ENCODE measurements around the gene LYRM7.

- TF ChIP-seq SUZ12 (IDR thresholded peaks at IDR 0.05): no peak
- no peak for TF ChIP-seq ZNF384 (IDR thresholded peaks at IDR 0.05)
- TF ChIP-seq FOXM1 (IDR thresholded peaks at IDR 0.05; ENCODE audit: borderline replicate concordance): no peak
- TF ChIP-seq LEF1 (IDR thresholded peaks at IDR 0.05; ENCODE audit: borderline replicate concordance): no peak
- TF ChIP-seq FOXA1 (IDR thresholded peaks at IDR 0.05): no peak
- TF ChIP-seq SP1 (IDR thresholded peaks at IDR 0.05): no peak
- TF ChIP-seq ELF4 (IDR thresholded peaks at IDR 0.05): no peak
- TF ChIP-seq NFRKB (IDR thresholded peaks at IDR 0.05): no peak
- TF ChIP-seq TARDBP (IDR thresholded peaks at IDR 0.05): no peak
- no peak for TF ChIP-seq L3MBTL2 (conservative IDR thresholded peaks at IDR 0.05)
- TF ChIP-seq FOXK2 (IDR thresholded peaks at IDR 0.05): no peak
These were observed 40.9 kb downstream of the LYRM7 start for GRCh38 chr5:131211669-131212068.

Measured in HEK293T (cell line).